OCI-LY3 (cell line): ENCODE measurements around the gene NXN.

ENCODE experiments used
- H2AFZ ChIP-seq: fragments of 200-600, 300-600 bp; shearing (Covaris generic); 2 replicates; pipeline ENCODE4 v1.6.0; 2014; ENCODE audit warnings: antibody characterized with exemption, low read depth, low read length
- H3K27ac ChIP-seq: fragments of 200-600, 300-600 bp; sonication (generic); 2 replicates; pipeline ENCODE4 v1.5.1; 2014; ENCODE audit warnings: mild to moderate bottlenecking, low read length, moderate library complexity, mixed read lengths
- H3K27me3 ChIP-seq: fragments of 200-600, 300-600 bp; sonication (generic); 2 replicates; pipeline ENCODE4 v1.6.1; 2014; ENCODE audit warnings: low read depth, low read length, mixed read lengths
- H3K36me3 ChIP-seq: fragments of 200-600, 300-600 bp; sonication (generic); replicated peaks from 2 replicates; pipeline ENCODE3; 2014; ENCODE audit warnings: low read depth, low read length, mixed read lengths
- H3K4me1 ChIP-seq: fragments of 300-600, 200-600 bp; sonication (generic); 2 replicates; pipeline ENCODE4 v1.6.1; 2014; ENCODE audit warnings: low read length, mixed read lengths
- H3K4me2 ChIP-seq: fragments of 200-600, 300-600 bp; sonication (generic); 2 replicates; pipeline ENCODE4 v1.6.1; 2014; ENCODE audit warnings: low read length, mixed read lengths
- H3K4me3 ChIP-seq: fragments of 300-600, 200-600 bp; sonication (generic); 2 replicates; pipeline ENCODE4 v1.5.1; 2014; ENCODE audit warnings: antibody characterized with exemption, mild to moderate bottlenecking, low read length, moderate library complexity
- H3K79me2 ChIP-seq: fragments of 300-600, 200-600 bp; shearing (Covaris generic); 2 replicates; pipeline ENCODE4 v1.6.1; 2014; ENCODE audit warnings: mild to moderate bottlenecking, low read length, mixed read lengths
- H3K9ac ChIP-seq: fragments of 300-600, 200-600 bp; shearing (Covaris generic); 2 replicates; pipeline ENCODE4 v1.6.0; 2014; ENCODE audit warnings: mild to moderate bottlenecking, low read length, moderate library complexity
- H3K9me3 ChIP-seq: fragments of 200-600, 300-600 bp; shearing (Covaris generic); 2 replicates; pipeline ENCODE4 v1.6.1; 2014; ENCODE audit warnings: low read length, mixed read lengths; ENCODE audit not compliant: insufficient read depth
- H4K20me1 ChIP-seq: fragments of 200-600, 300-600 bp; sonication (generic); 2 replicates; pipeline ENCODE4 v1.6.1; 2016; ENCODE audit warnings: low read length, mixed read lengths; ENCODE audit not compliant: insufficient read depth
- EZH2phosphoT487 ChIP-seq: fragments of 200-600 bp; shearing (Covaris generic); IDR thresholded peaks from 2 replicates; pipeline ENCODE4 v1.6.1; 2018; ENCODE audit warnings: antibody characterized with exemption, mixed run types, low read depth
- TF ChIP-seq, protein P1 (sequence below): fragments of 200-600, 300-600 bp; sonication (generic); IDR thresholded peaks from 2 replicates; pipeline ENCODE4 v1.5.1; 2014; ENCODE audit warnings: antibody characterized with exemption, low read length, low read depth

NXN gene

DNA sequence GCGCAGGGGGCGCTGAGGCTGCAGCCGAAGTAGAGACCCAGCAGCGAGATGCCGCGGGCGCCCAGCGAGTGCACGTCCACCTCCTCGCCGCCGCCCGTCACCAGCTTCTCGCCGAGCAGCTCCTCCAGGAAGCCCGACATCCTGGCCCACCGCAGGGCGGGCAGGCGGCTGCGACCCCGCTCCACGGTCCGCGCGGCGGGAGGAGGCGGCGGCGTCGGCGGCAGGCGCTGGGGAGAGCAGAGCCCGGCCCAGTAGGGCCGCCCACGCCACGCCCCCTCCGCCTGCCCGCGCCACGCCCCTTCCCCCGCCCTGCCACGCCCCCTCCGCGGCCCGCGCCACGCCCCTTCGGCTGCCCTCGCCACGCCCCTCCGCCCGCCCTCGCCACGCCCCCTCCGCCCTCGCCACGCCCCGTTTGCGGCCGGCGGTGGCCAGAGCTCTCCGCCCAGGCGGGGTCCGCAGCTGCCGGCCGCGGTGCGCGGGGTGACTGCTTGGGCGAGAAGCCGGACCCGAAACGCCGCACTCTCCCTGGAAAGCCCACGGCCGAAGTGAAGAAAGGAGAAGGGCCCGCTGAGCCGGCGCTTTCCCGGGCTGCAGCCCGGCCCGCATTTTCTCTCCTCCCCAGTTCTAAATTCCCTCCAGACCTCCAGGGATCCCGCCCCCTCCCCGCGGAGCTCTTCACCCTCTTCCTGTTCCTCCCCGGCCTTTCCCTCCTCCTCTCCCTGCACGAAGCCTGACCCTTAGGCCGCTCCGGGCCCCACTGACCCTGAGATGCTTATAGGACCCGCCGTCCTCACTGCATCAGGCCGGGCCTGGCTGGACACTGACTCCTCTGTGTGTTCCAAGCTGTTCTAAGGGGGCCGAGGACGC is at the start of gene NXN:
Gene NXN (minus strand): TSS at position 238 of the 867 bp plus-strand sequence.
- no peak within 1 kb of the TSS for H3K27ac ChIP-seq
- H3K79me2 ChIP-seq = no peaks in the 10 kb centered on the region
- H3K36me3 ChIP-seq = no peaks in the 10 kb centered on the region
- no peaks in the 10 kb centered on the region for H4K20me1 ChIP-seq
- peak within 1 kb of the TSS; percentile 65; the same call in 1 of the 2 replicates for H2AFZ ChIP-seq
- no peaks in the 10 kb centered on the region for H3K9me3 ChIP-seq
- peak within 1 kb of the TSS; percentile 69 for H3K4me2 ChIP-seq
- peak within 1 kb of the TSS; percentile 3; the same call in 1 of the 2 replicates for H3K9ac ChIP-seq
- TF ChIP-seq, protein P1, sequence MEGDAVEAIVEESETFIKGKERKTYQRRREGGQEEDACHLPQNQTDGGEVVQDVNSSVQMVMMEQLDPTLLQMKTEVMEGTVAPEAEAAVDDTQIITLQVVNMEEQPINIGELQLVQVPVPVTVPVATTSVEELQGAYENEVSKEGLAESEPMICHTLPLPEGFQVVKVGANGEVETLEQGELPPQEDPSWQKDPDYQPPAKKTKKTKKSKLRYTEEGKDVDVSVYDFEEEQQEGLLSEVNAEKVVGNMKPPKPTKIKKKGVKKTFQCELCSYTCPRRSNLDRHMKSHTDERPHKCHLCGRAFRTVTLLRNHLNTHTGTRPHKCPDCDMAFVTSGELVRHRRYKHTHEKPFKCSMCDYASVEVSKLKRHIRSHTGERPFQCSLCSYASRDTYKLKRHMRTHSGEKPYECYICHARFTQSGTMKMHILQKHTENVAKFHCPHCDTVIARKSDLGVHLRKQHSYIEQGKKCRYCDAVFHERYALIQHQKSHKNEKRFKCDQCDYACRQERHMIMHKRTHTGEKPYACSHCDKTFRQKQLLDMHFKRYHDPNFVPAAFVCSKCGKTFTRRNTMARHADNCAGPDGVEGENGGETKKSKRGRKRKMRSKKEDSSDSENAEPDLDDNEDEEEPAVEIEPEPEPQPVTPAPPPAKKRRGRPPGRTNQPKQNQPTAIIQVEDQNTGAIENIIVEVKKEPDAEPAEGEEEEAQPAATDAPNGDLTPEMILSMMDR = no peak
- no peak for TF ChIP-seq EZH2phosphoT487
- H3K4me1 ChIP-seq = peaks cover 6% of the 10 kb centered on the region
- H3K4me3 ChIP-seq = peak within 1 kb of the TSS; percentile 84
- H3K27me3 ChIP-seq = peaks cover 11% of the 10 kb centered on the region; the same call in 1 of the 2 replicates

DNA sequence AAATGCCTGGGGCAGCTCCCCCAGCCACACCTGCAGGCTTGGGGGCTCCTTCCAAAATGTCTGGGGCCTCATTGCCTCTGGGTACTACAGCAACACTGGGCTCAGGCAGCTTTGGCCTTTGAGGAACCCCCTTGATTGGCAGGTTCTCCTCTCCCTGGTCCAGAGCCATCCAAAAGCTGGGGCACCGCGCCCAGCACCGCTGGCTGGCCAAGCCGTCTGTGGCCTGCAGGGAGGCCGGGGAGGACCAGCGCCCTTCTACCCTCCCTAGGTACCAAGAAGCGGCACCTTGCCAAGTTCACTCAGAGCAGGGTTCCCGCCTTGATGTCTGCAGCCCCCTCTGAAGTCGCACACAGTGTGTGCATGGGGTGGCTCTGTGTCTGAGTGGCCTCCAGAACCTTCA is 47.5 kb upstream of the NXN start:
- no peaks in the 10 kb centered on the region for H4K20me1 ChIP-seq
- H3K36me3 ChIP-seq = no peaks in the 10 kb centered on the region
- H3K27ac ChIP-seq = no peak overlapping the region
- no peaks in the 10 kb centered on the region for H3K79me2 ChIP-seq
- H3K4me2 ChIP-seq = no peak overlapping the region
- TF ChIP-seq, protein P1 = no peak
- TF ChIP-seq EZH2phosphoT487 = no peak
- H3K4me1 ChIP-seq = no peaks in the 10 kb centered on the region
- H3K4me3 ChIP-seq = no peak overlapping the region
- no peak overlapping the region for H3K9ac ChIP-seq
- H3K9me3 ChIP-seq = no peaks in the 10 kb centered on the region
- no peaks in the 10 kb centered on the region for H3K27me3 ChIP-seq
- no peak overlapping the region for H2AFZ ChIP-seq

DNA sequence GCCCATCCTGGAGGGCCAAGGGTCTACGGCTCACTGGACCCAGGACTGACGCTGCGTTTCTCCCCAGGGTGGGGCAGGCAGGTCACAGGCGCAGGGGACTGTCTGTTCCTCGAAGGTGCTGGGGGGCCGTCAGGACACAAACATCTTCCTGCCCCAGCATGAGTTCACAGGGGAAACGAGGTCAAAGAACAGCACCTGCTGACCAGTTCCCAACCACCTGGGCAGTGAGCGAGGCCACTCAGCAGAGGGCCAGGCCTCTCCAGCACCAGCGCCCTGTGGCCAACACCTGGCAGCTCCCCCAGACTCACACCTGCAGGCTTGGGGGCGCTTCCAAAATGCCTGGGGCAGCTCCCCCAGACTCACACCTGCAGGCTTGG is 47.0 kb upstream of the NXN start:
- no peaks in the 10 kb centered on the region for H3K4me1 ChIP-seq
- no peaks in the 10 kb centered on the region for H3K36me3 ChIP-seq
- H4K20me1 ChIP-seq = no peaks in the 10 kb centered on the region
- H3K27ac ChIP-seq = no peak overlapping the region
- no peaks in the 10 kb centered on the region for H3K27me3 ChIP-seq
- no peak overlapping the region for H3K4me3 ChIP-seq
- no peaks in the 10 kb centered on the region for H3K9me3 ChIP-seq
- H3K4me2 ChIP-seq = no peak overlapping the region
- TF ChIP-seq EZH2phosphoT487 = no peak
- TF ChIP-seq, protein P1 = no peak
- no peaks in the 10 kb centered on the region for H3K79me2 ChIP-seq
- no peak overlapping the region for H3K9ac ChIP-seq
- H2AFZ ChIP-seq = no peak overlapping the region

DNA sequence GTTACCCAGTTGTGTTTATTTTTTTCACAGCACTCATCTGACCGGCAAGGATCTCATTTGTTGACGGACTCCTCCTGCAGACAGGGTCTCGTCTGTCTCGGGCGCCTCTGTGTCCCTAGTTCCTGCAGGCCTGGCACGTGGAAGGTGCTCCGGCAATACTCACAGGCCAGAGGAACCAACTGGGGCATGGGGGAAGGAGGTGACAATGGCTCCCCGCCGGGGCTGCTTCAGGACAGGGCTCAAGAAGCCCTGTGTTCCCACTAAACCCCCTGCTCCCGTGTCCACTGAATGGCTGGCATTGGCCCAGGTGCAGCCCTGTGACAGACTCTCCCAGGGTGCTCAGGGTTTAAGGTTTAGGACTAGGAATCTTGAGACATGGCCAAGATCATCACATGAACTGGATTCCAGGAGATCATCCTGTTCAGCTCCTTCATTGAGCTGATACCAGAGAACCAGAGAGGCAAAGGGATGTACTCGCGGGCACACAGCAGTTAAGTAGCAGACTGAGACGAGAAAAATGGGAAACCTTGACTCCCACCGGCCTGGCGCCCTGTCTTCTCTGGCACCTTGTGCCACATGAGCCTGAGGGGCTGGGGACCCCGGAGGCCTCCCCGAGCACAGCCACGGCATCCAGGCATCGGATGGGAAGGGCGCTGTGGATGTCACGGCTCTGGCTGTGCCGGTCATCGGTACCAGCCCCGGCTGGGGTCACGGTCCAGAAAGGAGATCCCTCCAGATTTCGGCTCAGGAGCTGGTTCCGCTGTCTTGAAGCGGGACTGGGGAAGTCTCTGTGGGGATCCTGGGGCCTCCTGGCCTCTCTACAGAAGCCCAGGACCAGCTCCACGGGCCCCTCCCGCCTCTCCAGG is 46.4 kb upstream of the NXN start:
- Histone ChIP-seq H3K9ac (no peak overlapping the region), H2AFZ (no peak overlapping the region), H3K27me3 (no peaks in the 10 kb centered on the region), H3K4me1 (no peaks in the 10 kb centered on the region), H3K4me2 (no peak overlapping the region), H4K20me1 (no peaks in the 10 kb centered on the region), H3K9me3 (no peaks in the 10 kb centered on the region), H3K79me2 (no peaks in the 10 kb centered on the region), H3K27ac (no peak overlapping the region), H3K4me3 (no peak overlapping the region), H3K36me3 (no peaks in the 10 kb centered on the region)
- no peak for TF ChIP-seq EZH2phosphoT487
- TF ChIP-seq, protein P1 = no peak
